Measurements from ENCODE around the gene CD52.
A peak's percentile ranks its signal among the peaks of the same experiment; 100 is the strongest.
"Not testable (repeated sequence)": the region's sequence is repeated elsewhere in the genome, so short reads cannot be mapped to it uniquely, and the experiment has no call there.

Gene CD52

DNA sequence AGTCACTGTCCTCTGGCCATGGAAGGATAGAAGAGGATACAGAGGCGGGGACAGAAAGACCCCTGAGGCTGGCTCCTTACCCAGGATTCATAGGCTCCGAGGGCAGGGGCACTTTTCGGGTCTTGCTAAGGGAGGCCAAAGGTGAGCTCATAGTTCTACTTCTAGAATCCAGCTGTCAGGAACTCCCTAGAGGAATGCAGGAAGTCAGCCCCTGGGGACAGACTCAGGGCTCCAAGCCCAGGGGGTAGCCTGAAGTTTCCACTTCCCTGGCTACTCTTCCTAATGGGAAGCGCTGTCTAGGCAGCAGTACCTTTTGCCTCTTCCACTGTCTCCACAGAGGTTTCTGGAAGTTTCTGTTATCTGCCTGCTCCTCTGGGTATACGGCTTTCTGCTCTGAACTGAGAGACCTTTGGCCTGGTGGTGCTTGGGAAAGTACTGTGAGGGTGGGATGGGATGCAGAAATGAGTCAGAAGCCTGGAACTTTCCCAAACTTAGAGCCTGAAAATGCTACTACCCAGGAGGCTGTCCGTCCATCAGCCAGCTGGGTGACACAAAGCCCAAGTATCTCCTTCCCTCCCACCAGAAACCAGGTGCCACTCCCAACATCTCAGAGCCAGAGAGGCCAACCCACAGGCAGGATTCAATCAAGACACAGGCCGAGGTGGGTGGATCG is 14.9 kb upstream of the CD52 start:
- no peak for DNase-seq

DNA sequence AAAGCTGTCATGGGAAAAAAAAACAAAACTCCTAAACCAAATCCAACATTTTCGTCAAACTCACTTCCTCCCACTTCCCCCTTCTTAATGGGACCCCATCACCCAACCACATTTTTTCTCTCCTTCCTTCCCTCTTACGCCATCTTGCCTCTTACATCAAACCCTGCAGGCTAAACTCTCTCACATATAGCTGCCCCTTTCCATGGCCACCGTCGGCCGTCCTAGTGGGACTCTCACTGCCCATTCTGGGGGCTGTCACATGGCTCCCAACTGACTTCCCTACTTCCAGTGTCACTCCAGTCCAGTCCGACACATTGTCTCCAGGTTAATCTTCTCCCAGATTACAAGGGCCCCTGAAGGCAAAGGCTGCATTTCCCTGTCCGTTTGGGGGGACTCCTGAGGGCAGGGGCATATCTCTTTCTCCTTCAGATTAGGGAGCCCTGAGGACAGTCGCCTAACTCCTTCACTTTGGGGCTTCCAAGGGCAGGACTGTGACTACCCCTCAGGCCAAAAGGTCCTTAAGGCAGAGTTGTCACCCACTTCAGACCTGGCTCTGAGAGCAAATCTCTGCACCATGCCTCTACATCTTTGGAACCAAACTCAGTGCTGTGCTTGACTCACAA is 12.0 kb upstream of the CD52 start:
- peak; percentile 57 for DNase-seq

DNA sequence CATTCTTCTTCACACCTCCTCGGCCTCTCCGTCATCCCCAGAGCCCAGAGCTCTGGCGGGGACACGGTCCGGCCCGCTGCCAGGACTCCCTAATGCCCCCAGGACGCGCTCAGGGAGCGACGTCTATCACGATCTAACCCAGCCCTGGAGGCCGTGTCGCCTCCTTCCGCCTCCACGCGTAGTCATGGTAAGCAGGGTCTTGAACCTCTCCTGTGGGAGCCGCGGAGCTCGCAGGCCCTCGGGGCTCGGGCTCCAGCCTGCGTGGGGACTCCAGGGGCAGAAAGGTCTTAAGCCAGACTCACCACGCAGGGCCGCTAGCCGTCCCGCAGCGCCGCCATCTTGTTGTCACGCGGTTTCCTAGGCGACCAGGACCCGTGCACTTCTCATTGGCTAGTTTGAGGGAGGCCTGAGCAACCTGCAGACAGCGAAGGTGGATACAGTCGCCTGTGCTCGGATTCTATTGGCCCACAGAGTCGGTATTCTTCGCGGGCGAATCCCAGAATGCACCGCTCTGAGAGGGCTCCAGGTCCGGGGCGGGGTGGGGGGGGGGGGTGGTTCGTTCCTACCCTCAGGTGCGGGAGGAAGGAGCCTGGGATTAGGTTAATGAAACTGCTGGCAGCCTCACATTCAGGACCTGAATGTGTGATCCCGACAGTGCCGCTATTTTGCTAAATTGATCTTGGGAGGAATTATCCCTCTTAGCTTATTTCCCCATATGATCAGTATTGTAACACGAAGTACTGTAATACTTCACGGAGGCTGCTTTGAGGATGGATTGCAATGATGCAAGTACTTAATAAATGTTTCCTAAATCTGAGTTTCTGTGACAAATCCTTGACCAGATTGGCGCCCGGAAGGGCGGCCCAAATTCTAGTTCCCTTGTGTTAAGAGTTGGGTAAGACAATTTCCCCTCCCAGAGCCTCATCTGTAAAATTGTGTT is 11.2 kb upstream of the CD52 start, which contains the start of gene UBXN11:
Gene UBXN11 (minus strand): TSS at position 347 of the 940 bp plus-strand sequence. CDS start 3,753 bp downstream, outside the sequence.
- DNase-seq, result peak; percentile 93

DNA sequence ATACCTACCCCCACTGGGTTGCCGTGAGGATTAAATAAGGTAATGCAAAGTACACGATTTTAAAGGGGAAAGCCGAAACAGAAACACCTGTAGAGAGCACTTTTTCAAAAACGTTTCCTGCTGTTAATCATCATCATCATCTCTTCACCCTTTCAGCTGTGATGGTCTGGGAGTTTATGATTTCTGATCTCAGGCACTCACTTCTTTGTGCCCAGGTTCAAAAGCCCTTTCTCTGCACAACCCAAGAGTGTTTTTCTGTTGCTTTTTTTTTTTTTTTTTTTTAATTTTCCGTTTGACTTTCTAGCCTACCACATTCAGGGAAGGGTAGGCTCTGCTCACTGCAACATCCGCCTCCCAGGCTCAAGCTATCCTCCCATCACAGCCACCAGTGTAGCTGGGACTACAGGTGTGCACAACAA is 10.4 kb upstream of the CD52 start:
- DNase-seq, result no peak

DNA sequence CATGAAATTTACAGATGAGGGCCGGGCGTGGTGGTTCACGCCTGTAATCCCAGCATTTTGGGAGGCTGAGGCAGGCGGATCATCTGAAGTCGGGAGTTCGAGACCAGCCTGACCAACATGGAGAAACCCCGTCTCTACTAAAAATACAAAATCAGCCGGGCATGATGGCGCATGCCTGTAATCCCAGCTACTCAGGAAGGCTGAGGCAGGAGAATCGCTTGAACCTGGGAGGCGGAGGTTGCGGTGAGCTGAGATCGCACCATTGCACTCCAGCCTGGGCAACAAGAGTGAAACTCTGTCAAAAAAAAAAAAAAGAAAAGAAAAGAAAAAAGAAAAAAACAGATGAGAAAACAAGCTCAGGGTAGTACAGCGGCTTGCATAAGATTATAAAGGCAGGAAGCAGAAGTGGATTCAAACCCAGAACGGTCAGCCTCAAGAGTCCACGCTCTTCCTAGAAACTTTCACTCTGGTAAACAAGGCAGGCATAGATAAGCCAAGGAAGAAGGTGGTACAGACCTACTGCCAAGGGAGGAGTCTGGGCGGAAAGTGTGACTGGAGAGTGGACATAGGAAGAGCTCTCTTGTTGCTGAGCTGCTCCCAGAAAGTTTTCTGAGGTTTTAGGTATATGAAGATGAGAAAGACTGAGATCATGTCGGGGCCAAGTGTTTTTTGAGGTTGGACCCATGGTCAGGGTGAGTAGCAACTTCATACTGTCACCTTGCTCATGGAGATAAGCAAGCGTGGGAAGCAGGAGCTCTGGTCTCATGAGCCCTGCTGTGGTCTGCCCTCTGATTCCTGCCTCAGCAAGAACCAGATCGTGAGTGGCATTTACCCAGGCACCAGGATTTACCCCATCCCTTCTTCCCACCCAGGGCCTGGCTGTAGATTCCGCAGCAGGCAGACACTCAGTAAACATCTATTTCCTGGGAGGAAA is 9.5 kb upstream of the CD52 start:
- peak; percentile 70 for DNase-seq

DNA sequence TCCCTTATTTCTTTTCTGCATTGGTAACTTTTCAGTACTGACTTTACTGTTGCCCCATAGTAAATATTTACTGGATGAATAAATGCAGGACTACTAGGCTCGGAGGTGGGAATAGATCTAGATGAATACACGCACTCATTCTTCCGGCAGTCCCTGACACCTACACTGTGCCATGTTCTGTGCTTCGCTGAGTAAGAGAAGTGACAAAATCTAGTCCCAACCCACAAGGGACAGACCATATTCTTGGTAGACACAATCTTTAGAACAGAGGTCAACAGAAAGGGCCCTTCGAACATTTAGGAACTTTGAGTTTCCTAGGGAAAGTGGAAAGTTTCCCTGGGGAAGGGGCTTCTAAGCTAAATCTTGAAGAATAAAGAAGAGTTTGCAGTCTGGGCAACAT is 3.3 kb upstream of the CD52 start:
- DNase-seq, result no peak

DNA sequence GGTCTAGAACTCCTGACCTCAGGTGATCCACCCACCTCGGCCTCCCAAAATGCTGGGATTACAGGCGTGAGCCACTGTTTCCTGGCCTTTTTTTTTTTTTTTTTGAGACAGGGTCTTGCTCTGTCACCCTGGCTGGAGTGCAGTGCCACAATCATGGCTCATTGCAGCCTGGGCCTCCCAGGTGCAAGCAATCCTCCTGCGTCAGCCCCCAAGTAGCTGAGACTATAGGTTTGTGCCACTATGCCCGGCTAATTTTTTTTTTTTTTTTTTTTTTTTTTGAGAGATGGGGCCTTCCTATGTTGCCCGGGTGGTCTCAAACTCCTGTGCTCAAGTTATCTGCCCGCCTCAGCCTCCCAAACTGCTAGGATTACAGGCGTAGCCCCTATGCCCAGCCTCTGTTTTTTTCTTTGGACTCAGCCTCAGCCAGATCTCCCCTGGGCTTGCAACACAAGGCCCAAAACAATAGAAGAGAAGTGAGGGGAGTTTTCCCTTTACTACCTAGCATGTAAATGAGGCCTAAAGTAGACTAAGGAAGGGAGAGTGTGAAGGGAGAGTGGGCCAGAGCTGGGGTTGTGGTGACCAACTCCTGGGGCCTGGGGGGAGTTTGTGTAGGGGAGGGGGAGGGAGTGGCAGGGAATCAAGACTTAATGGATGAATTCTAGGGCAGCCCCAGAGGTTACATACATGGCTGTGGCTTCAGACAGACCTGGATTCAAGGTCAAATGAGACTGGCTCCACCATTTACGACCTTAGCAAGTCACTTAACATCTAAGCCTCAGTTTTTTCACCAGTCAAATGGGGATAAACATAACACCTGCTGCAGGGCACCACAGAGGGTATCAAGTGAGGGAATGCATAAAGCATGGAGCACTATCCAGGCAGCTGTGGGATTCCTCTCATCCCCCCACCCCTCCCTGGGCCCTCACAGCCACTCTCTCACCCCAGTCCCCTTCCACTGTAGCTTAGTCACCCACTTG is 1.6 kb upstream of the CD52 start:
- no peak for DNase-seq

DNA sequence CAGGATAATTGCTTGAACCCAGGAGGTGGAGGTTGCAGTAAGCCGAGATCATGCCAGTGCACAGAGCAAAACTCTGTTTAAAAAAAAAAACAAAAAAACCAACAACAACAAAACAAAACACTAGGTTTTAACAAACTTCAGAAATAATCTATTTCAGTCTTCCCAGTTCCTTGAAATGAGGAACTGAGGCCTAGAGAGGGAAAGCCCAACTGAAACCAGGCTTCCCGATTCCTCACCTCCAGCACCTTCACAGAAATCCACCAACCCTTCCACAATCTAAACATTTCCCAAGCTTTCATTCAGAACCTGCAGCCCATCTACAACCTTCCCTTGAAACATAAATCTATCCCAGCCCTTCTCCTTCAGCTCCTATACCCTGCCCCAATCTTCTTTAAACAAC is 612 bp upstream of the CD52 start:
- DNase-seq, result no peak

DNA sequence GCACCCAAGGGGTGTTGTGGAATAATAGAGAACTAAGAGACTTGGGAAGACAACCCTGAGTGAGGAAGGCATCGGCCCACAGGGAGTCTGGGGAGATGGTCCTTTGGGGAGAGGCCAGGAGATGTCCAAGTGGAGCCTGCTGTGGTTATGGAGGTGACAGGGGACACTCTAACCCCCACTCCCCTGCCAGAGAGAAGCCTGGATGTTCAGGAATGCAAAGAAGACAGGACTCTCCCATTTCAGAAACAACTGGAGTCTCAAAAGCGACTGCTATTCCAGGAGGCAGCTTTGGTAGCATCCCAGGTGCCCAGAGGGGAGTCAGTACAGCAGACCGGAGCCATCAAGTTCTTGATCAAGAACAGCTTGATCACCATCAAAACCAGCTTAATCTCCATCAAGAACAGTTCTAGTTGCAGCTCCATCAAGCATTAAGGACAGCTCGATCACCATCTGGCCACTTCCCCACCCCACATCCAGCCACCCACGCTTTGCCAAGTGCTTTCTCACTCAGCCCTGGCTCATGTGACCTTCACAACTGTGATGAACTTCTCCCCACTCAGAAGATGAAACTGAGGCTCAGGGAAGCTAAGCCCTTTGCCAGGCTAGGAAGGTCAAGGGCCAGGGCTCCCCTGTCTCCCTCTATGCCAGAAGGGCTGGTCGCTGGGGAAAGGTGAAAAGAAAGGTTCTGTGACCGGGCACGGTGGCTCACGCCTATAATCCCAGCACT is 743 bp downstream of the CD52 start:
- peak; percentile 75 for DNase-seq

DNA sequence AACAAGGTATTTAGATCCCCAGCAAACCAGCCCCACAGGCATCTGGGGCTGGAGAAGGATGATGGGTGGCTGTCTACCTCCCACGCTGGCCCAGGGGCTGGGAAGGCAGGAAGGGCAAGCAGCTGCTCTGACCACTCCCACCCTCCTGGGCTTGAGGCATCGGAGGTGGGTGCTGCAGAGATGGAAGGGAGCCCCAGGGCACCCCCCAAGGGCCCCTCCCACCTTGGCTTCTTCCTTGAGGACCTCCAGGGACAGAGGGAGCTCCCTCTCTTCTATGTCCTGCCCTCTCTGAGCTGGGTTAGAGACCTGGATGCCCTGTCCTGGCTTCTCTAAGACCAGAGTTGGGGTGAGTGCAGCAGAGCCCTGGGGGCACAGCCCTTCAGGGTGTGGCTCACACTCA is 3.1 kb downstream of the CD52 start:
- DNase-seq, result peak; percentile 60

DNA sequence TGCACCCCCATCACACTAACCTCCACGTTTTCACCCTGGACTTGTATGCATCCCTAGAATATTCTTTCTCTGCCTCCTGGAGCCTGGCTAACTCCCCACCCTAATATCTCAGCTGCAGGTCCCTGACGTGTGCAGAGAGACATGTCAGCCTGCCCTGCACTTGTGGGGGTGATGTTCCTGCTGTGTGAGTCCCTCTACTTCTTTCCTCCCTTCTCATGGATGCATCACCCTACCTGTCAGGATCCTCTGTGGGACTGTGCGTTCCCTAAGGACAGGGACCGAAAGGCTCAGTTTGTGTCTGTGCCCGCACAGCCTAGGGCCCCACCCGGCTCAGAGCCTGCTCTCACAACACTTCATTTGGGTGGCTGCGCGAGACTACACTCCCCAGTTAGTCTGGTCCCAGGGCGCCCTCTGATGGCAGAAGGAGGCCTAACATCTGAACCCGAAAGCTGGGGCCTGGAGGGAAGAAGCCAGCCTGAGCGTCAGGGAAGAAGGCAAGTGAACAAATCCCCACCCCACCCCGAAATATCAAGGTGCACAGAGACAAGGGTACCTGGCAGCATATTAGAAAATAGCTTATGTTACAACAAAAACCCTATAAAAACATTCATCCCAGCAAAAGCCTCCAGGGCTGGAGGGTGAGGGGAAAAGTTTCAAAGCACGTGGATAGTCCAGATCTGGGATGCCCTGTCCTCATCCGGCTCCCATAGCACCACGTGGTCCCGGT is 3.7 kb downstream of the CD52 start:
- peak; percentile 99 for DNase-seq

DNA sequence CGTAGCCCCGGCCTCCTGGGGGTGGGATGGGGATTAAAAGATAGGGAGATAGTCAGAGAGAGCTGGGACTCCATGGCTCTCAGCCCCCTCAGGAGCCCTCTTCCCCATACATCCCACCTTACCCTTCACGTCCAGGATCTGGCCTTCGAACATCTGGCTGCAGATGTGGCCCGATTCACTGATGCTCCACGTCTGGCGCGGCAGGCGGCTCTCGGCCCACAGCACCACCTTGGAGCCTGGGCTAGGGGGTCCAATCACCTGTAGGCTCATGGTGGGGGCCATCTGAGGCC is 4.2 kb downstream of the CD52 start:
- DNase-seq, result no peak

DNA sequence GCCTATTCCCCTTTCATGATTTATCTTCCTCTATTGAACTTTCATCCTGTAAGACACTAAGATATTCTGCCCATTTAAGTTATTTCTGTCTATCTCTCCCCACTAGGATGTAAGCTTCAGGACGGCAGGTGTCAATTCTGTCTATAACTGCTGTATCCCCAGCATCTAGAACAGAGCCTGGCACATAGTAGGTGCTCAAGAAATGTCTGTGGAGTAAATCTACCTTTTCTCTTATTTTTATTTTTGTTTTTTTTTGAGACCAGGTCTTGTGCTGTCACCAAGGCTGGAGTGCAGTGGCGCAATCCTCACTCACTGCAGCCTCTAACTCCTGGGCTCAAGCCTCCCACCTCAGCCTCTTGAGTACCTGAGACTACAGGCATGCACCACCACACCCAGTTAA is 5.6 kb downstream of the CD52 start:
- DNase-seq, result no peak

DNA sequence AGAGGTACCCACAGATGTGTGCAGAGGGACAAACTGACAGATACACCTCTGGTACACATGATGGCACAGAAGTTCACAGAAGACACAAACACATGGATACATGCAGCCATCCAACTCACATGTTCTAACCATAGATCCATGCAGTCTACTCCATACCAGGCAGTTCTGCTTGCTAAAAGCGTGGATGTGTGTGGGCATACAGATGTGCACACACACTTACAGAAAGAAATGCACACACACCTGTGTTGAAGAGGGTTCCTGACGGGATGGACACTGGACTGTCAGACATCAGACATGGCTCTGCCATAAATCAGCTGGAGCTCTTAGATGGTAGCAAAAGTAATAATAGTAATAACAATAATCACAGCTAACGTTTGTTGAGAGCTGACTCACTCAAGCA is 6.8 kb downstream of the CD52 start:
- no peak for DNase-seq

DNA sequence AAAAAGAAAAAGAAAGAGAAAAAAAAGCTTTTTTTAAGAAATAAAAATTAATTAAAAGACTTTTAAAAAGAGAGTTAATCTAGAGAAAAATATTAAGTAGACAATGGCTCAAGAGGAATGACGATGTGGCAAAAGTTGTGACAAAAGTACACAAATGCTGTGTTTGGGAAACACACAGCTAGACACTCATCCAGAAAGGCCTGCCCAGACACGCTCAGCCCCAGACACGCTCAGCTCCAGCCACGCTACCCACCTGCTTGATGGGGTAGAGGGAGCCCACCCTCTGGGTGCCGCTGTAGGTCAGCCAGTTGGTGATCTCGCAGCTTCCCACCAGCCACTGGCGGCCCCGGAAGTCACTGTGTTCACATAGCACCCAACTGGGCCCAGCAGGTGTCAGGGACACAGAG is 10.2 kb downstream of the CD52 start:
- DNase-seq, result no peak

DNA sequence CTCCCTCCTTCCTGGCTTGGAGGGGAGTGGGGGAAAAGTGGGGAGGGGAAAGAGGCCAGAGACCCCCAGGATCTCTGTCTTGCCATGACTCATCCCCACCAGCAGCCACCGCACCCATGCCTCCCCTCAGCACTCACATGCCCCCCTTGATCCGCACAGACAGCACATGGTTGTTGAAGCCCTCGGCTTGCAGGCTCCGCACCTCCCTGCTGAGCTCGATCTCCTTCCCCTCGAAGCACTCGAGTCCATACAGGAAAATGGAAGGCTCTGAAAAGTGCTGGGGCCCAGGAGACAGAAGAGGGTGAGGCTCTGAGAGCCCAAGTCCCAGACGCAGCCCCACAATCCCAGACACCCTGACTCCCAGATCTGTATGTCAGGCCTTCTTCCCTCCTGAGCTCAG is 10.8 kb downstream of the CD52 start:
- DNase-seq, result no peak

DNA sequence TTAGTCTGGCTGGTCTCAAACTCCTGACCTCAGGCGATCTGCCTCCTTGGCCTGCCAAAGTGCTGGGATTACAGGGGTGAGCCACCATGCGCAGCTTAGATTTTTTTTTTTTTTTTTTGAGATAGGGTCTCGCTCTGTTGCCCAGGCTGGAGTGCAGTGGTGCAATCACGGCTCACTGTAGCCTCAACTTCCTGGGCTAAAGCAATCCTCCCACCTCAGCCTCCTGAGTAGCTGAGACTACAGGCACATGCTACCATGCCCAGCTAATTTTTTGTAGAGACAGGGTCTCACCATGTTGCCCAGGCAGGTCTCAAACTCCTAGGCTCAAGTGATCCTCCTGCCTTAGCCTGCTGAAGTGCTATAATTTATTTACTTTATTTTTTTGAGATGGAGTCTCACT is 11.6 kb downstream of the CD52 start:
- not testable (repeated sequence) for DNase-seq

DNA sequence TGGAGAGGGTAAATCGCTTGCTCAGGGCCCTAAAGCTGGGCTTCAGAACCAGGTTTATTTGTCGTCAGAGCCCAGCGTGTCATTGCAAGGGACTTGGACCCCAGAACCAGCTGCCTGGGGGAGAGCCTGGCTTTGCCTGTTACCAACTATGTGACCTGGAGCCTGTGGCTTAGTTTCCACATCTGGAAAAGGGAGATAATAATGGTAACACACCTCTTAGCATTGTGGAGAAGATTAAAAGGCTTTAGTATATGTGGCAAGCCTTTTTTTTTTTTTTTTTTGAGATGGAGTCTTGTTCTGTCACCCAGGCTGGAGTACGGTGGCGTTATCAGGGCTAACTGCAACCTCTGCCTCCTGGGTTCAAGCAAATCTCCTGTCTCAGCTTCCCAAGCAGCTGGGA is 12.5 kb downstream of the CD52 start:
- no peak for DNase-seq

DNA sequence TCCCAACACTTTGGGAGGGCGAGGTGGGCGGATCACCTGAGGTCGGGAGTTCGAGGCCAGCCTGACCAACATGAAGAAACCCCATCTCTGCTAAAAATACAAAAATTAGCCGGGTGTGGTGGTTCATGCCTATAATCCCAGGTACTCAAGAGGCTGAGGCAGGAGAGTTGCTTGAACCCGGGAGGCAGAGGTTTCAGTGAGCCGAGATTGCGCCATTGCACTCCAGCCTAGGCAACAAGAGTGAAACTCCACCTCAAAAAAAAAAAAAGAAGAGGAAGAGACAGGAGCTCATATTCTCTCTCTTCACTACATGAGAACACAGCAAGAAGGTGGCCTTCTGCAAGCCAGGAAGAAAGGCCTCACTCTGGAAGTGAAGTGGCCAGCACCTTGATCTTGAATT is 15.6 kb downstream of the CD52 start:
- DNase-seq, result not testable (repeated sequence)

Data from activated CD8-positive, alpha-beta memory T cell treated with anti-CD3 and anti-CD28 coated beads, Interleukin-2, amount 50 U/mL, for 48 hours (primary cell).